ENCODE results near the gene TBL3. TPM values are rescaled to one million over a fixed set of nuclear protein-coding genes. Genes with fewer than 3 reads are reported as not detected.
A peak's percentile ranks its signal among the peaks of the same experiment; 100 is the strongest.

The TBL3 gene
- total and polyA plus RNA-seq, 2 donors (not counting 1 experiment from before 2014, with no cell fraction given): 31.9 to 52.2 TPM

DNA sequence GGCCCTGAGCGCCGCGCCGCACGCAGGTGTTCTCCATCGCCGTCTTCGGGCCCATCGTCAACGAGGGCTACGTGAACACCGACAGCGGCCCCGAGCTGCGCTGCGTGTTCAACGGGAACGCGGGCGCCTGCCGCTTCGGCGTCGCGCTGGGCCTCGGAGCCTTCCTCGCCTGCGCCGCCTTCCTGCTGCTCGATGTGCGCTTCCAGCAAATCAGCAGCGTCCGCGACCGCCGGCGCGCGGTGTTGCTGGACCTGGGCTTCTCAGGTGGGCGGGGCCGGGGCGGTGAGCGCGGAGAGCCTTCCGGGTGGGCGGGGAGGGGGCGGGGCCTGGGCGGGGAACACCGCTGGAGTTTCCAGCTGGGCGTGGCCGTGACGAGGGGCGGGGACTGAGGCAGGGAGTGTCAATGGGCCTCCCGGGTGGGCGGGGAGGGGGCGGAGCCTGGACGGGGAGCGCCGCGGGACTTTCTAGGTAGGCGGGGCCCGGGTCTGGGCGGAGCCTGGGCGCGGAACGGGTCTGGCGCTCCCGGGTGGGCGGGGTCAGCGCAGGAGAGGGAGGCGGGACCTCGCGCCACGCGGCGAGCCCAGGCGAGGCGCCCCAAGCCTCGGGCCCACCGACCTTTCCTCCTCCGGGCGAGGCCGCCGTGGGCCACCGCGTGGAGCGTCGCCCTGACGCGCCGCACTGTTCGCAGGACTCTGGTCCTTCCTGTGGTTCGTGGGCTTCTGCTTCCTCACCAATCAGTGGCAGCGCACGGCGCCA is 20.3 kb downstream of the TBL3 start:
- Histone ChIP-seq H4K20me1 (ENCODE audit: control insufficient read depth, insufficient read depth, low read length, poor library complexity, severe bottlenecking) (no peaks in the 10 kb centered on the region), H3K79me2 (ENCODE audit: control insufficient read depth, insufficient read depth, low read length) (no peaks in the 10 kb centered on the region), H3K27me3 (replicated peaks in 1 of 4; ENCODE audit: control extremely low read depth in 1 of 4, control insufficient read depth in 3 of 4, insufficient read depth in 4 of 4, low read length in 3 of 4) (no peaks in the 10 kb centered on the region), H3K4me1 (ENCODE audit: control insufficient read depth in 2 of 2, insufficient read depth in 2 of 2, low read length in 2 of 2) (peaks cover 24 to 35% of the 10 kb centered on the region in 2 donors), H3K4me2 (replicated peaks; ENCODE audit: low read depth, low read length, poor library complexity, severe bottlenecking) (peak overlapping the region; percentile 100), H3K36me3 (replicated peaks in 1 of 2; ENCODE audit: control extremely low read depth in 1 of 2, control insufficient read depth in 1 of 2, extremely low read depth in 1 of 2, insufficient read depth in 2 of 2, low read length in 1 of 2) (no peaks in the 10 kb centered on the region), H3K27ac (ENCODE audit: low read length in 2 of 2) (peak overlapping the region; percentile 86 to 92), H3K4me3 (ENCODE audit: control extremely low read depth in 1 of 5, extremely low read depth in 1 of 5, insufficient read depth in 1 of 5, low read depth in 2 of 5, low read length in 4 of 5) (peak overlapping the region in 4 of 5 experiments; percentile 51 to 93 (median 69)), H2AFZ (ENCODE audit: insufficient read depth, low read depth, low read length, poor library complexity, severe bottlenecking) (peak overlapping the region; percentile 51), H3K9ac (ENCODE audit: low read length) (peak overlapping the region; percentile 53), H3K9me3 (ENCODE audit: control extremely low read depth in 1 of 3, control insufficient read depth in 2 of 3, insufficient read depth in 1 of 3, low read length in 2 of 3) (peaks cover 0 to 13% (median 0%) of the 10 kb centered on the region in 3 donors)
- CTCF ChIA-PET: interaction anchor here (1.4 to 5.5 kb wide), 3 partner anchors 12 to 163 kb away, joined by 3 to 32 read pairs (median 4); partner anchors contain the start of genes RPS2 and TRAF7
- POLR2A ChIA-PET: interaction anchor here (0.5 to 3.0 kb wide), 12 partner anchors 9 to 754 kb away, joined by 3 to 36 read pairs (median 6); partner anchors contain the start of genes ECI1, JPT2, PDPK1 and RPS2
- Mint-ChIP-seq H3K27me3 (no peaks in the 10 kb centered on the region), H3K9me3 (ENCODE audit: insufficient read depth) (no peaks in the 10 kb centered on the region), H3K27ac (peak overlapping the region; percentile 97), H3K4me1 (peaks cover 33% of the 10 kb centered on the region), H3K4me3 (peak overlapping the region; percentile 91)
- DNase-seq: peak; percentile 96
- intact Hi-C loops (cut with micrococcal nuclease): loop anchor here (1.0 to 10.0 kb wide), 7 partner anchors 9 to 785 kb away; partner anchors contain the start of genes ELOB, MSRB1, RPS2 and TRAF7
- ATAC-seq (ENCODE audit: low read depth): peak; percentile 77
- TF ChIP-seq, protein P1, sequence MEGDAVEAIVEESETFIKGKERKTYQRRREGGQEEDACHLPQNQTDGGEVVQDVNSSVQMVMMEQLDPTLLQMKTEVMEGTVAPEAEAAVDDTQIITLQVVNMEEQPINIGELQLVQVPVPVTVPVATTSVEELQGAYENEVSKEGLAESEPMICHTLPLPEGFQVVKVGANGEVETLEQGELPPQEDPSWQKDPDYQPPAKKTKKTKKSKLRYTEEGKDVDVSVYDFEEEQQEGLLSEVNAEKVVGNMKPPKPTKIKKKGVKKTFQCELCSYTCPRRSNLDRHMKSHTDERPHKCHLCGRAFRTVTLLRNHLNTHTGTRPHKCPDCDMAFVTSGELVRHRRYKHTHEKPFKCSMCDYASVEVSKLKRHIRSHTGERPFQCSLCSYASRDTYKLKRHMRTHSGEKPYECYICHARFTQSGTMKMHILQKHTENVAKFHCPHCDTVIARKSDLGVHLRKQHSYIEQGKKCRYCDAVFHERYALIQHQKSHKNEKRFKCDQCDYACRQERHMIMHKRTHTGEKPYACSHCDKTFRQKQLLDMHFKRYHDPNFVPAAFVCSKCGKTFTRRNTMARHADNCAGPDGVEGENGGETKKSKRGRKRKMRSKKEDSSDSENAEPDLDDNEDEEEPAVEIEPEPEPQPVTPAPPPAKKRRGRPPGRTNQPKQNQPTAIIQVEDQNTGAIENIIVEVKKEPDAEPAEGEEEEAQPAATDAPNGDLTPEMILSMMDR (IDR thresholded peaks at IDR 0.05): no peak
- TF ChIP-seq EZH2 (IDR thresholded peaks at IDR 0.05; ENCODE audit: borderline replicate concordance, insufficient read depth, low read depth, low read length, poor library complexity, severe bottlenecking): no peak
- 6% methylated on average over 81 of the region's 96 CpGs for WGBS (ENCODE audit: insufficient coverage)
